Mesendoderm (in vitro differentiated cells): Measurements from ENCODE around the gene DYRK1A.
A peak's percentile ranks its signal among the peaks of the same experiment; 100 is the strongest.

Experiments used
- DNase-seq: peaks from one replicate; pipeline ENCODE4 v3.0.0; 2013
- H2AK5ac ChIP-seq: 2 replicates; pipeline ENCODE4 v1.6.1; 2013; ENCODE audit warnings: low read length, inconsistent platforms
- H2BK120ac ChIP-seq: 2 replicates; pipeline ENCODE4 v1.6.1; 2013; ENCODE audit warnings: low read depth, mild to moderate bottlenecking, low read length, moderate library complexity, mixed read lengths
- H2BK15ac ChIP-seq: replicated peaks from 2 replicates; pipeline ENCODE4 v1.6.1; 2013; ENCODE audit warnings: low read depth, mild to moderate bottlenecking, moderate library complexity
- H2BK5ac ChIP-seq: 2 replicates; pipeline ENCODE4 v1.6.1; 2013; ENCODE audit warnings: low read length, inconsistent platforms
- H3K18ac ChIP-seq: 2 replicates; pipeline ENCODE4 v1.6.1; 2013; ENCODE audit warnings: mild to moderate bottlenecking, low read length, mixed read lengths
- H3K23ac ChIP-seq: one replicate; pipeline ENCODE4 v1.6.1; 2013; ENCODE audit warnings: low read length
- H3K27ac ChIP-seq: 2 replicates; pipeline ENCODE4 v1.5.1; 2013; ENCODE audit warnings: low read depth, mild to moderate bottlenecking, inconsistent platforms, low read length, moderate library complexity
- H3K27me3 ChIP-seq: 2 replicates; pipeline ENCODE4 v1.6.1; 2013; ENCODE audit warnings: low read length, control low read depth, mild to moderate bottlenecking, inconsistent platforms; ENCODE audit not compliant: insufficient read depth, poor library complexity
- H3K36me3 ChIP-seq: 2 replicates; pipeline ENCODE4 v1.6.1; 2013; ENCODE audit warnings: low read length, inconsistent platforms; ENCODE audit not compliant: control insufficient read depth, insufficient read depth
- H3K4ac ChIP-seq: one replicate; pipeline ENCODE4 v1.6.1; 2013; ENCODE audit warnings: low read depth, mild to moderate bottlenecking, low read length, moderate library complexity
- H3K4me1 ChIP-seq: 2 replicates; pipeline ENCODE4 v1.6.1; 2013; ENCODE audit warnings: low read depth, low read length, inconsistent platforms; ENCODE audit not compliant: control insufficient read depth
- H3K4me2 ChIP-seq: 2 replicates; pipeline ENCODE4 v1.6.1; 2013; ENCODE audit warnings: low read length
- H3K4me3 ChIP-seq: 2 replicates; pipeline ENCODE4 v1.5.1; 2013; ENCODE audit warnings: mild to moderate bottlenecking, low read length
- H3K56ac ChIP-seq: one replicate; pipeline ENCODE4 v1.6.1; 2013; ENCODE audit warnings: low read length
- H3K79me1 ChIP-seq: 2 replicates; pipeline ENCODE4 v1.6.1; 2013; ENCODE audit warnings: low read length, inconsistent platforms
- H3K79me2 ChIP-seq: 2 replicates; pipeline ENCODE4 v1.6.1; 2013; ENCODE audit warnings: mild to moderate bottlenecking, low read length; ENCODE audit not compliant: control insufficient read depth, insufficient read depth
- H3K9ac ChIP-seq: 2 replicates; pipeline ENCODE4 v1.6.1; 2013; ENCODE audit warnings: low read length, inconsistent platforms
- H4K5ac ChIP-seq: one replicate; pipeline ENCODE4 v1.6.1; 2013; ENCODE audit warnings: low read length
- H4K8ac ChIP-seq: one replicate; pipeline ENCODE4 v1.6.1; 2013; ENCODE audit warnings: low read depth, mild to moderate bottlenecking, control low read depth, low read length, moderate library complexity
- WGBS: extraction: QIAGEN DNeasy Blood & Tissue Kit; methylation state at CpG from one replicate; pipeline ENCODE4 v1.1.7; 2013; ENCODE audit warnings: low lambda C conversion rate, missing lambda C conversion rate; ENCODE audit not compliant: insufficient coverage; ENCODE audit errors: extremely low coverage; 5-methylcytosine and 5-hydroxymethylcytosine counted together

DYRK1A gene

DNA sequence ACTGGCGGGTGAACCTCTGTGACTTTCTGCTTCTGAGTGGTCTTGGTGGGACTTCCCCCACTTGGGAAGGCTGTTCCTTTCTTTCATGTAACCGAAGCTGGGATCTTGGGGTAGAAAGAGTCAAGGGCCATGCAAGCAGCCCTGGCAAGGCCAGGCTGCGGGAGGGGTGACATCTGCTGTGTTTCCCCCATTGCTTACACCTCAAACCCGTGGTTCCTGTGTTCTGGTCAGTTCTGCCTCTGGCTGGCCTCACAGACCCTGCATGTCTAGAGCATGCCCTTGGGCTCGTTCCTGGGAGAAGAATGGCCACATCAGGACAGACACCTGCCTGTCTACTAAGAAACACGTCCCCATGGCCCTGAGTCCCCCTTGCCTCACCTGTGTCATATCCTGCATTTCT lies 207.7 kb downstream of the DYRK1A start:
- Histone ChIP-seq H3K4me2 (no peak overlapping the region), H4K8ac (no peak overlapping the region), H3K4ac (no peak overlapping the region), H3K4me3 (no peak overlapping the region), H2BK15ac (no peak overlapping the region), H3K27ac (no peak overlapping the region), H3K23ac (no peak overlapping the region), H3K36me3 (no peaks in the 10 kb centered on the region), H2AK5ac (no peak overlapping the region), H2BK120ac (no peak overlapping the region), H3K79me1 (no peaks in the 10 kb centered on the region), H3K18ac (no peak overlapping the region), H2BK5ac (no peak overlapping the region), H3K27me3 (no peaks in the 10 kb centered on the region), H4K5ac (no peak overlapping the region), H3K9ac (no peak overlapping the region), H3K4me1 (no peaks in the 10 kb centered on the region), H3K56ac (no peak overlapping the region), H3K79me2 (no peaks in the 10 kb centered on the region)
- no peak for DNase-seq
- WGBS = no CpG with 5 or more reads among the region's 6 CpGs

DNA sequence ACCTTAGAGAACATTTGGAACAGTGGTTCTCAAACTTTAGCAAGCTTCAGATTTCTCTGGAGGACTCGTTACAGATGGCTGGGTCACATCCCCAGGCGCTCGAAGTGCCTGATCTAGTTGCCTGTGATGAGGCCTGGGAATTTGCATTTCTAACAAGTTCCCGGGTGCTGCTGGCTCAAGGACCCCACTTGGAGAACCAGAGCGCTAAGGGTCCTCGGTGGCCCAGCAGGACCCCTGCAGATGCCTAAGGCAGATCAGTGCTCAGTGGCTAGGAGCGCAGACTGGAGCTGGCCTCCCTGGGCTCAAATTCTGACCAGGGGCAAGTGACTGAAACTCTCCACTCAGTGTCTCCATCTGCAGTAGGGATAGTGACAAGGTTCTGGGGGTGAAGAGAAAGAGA lies 208.2 kb downstream of the DYRK1A start:
- no peak for DNase-seq
- no peaks in the 10 kb centered on the region for H3K79me1 ChIP-seq
- H3K9ac ChIP-seq = no peak overlapping the region
- H3K79me2 ChIP-seq = no peaks in the 10 kb centered on the region
- H2BK5ac ChIP-seq = no peak overlapping the region
- WGBS = no CpG with 5 or more reads among the region's 7 CpGs
- H3K4me2 ChIP-seq = no peak overlapping the region
- no peak overlapping the region for H3K56ac ChIP-seq
- no peak overlapping the region for H3K4ac ChIP-seq
- H3K4me3 ChIP-seq = no peak overlapping the region
- H3K36me3 ChIP-seq = no peaks in the 10 kb centered on the region
- H3K23ac ChIP-seq = no peak overlapping the region
- H4K5ac ChIP-seq = no peak overlapping the region
- no peak overlapping the region for H2BK15ac ChIP-seq
- H3K4me1 ChIP-seq = no peaks in the 10 kb centered on the region
- H4K8ac ChIP-seq = no peak overlapping the region
- H2AK5ac ChIP-seq = no peak overlapping the region
- no peaks in the 10 kb centered on the region for H3K27me3 ChIP-seq
- no peak overlapping the region for H3K27ac ChIP-seq
- no peak overlapping the region for H2BK120ac ChIP-seq
- H3K18ac ChIP-seq = no peak overlapping the region

DNA sequence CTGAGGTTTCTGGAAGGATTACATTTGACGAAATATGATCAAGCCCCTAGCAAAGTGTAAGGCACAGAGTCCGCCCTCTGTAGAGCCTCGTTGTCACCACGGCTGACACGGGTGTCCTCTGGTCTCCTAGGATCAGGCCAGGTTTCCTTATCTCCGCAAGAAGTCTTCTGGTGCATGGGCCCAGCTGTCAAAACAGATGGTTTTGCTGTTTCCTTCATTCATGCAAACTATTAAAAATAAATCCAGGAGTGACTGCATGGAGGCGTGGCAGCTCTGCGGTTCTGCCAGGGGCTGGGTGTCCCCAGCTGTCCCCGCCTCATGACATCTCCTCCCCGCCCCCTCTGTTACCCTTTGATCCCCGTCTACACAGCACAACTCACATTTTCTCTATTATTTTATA lies 209.0 kb downstream of the DYRK1A start:
- Histone ChIP-seq H4K8ac (no peak overlapping the region), H3K36me3 (no peaks in the 10 kb centered on the region), H2BK5ac (no peak overlapping the region), H3K9ac (no peak overlapping the region), H3K79me1 (no peaks in the 10 kb centered on the region), H3K23ac (no peak overlapping the region), H4K5ac (no peak overlapping the region), H3K56ac (no peak overlapping the region), H3K4me2 (no peak overlapping the region), H3K18ac (no peak overlapping the region), H3K27me3 (no peaks in the 10 kb centered on the region), H3K4ac (no peak overlapping the region), H3K27ac (no peak overlapping the region), H2AK5ac (peak overlapping the region; percentile 75), H2BK15ac (no peak overlapping the region), H2BK120ac (no peak overlapping the region), H3K4me3 (no peak overlapping the region), H3K4me1 (no peaks in the 10 kb centered on the region), H3K79me2 (no peaks in the 10 kb centered on the region)
- DNase-seq = no peak
- no CpG with 5 or more reads among the region's 11 CpGs for WGBS
